WTC11 (cell line): ENCODE measurements around the gene TMCC2. TPM values are rescaled to one million over a fixed set of nuclear protein-coding genes. Genes with fewer than 3 reads are reported as not detected.

Experiments
- ATAC-seq: fragments of 200-7000 bp; cut with Tn5 transposase; 2 replicates; pipeline ENCODE4 v1.10.0; 2021; ENCODE audit warnings: mild to moderate bottlenecking, moderate library complexity
- CTCF ChIA-PET: fragments of 300-600 bp; sonication (Branson Sonifier 250); formaldehyde crosslinking; loops from one replicate; lab custom pipeline; 2021; ENCODE audit warnings: antibody characterized with exemption; lab: Charles Lee
- POLR2A ChIA-PET: fragments of 350-600 bp; sonication (Branson Sonifier 250); formaldehyde crosslinking; loops from one replicate; lab custom pipeline; 2021; ENCODE audit warnings: antibody characterized with exemption; lab: Charles Lee
- DNase-seq: peaks from one replicate; pipeline ENCODE4 v3.0.0; 2021; ENCODE audit warnings: low spot score
- H3K27ac Mint-ChIP-seq: 2 replicates; pipeline ENCODE4 v1.8.0; 2021; ENCODE audit warnings: mixed read lengths
- H3K27me3 Mint-ChIP-seq: 2 replicates; pipeline ENCODE4 v1.8.0; 2021; ENCODE audit warnings: low read depth, mild to moderate bottlenecking, moderate library complexity, mixed read lengths
- H3K36me3 Mint-ChIP-seq: 2 replicates; pipeline ENCODE4 v1.8.0; 2021; ENCODE audit warnings: mixed read lengths
- H3K4me1 Mint-ChIP-seq: 2 replicates; pipeline ENCODE4 v1.8.0; 2022; ENCODE audit warnings: mixed read lengths
- H3K4me3 Mint-ChIP-seq: 2 replicates; pipeline ENCODE4 v1.8.0; 2021; ENCODE audit warnings: mild to moderate bottlenecking, moderate library complexity, mixed read lengths
- H3K9me3 Mint-ChIP-seq: 2 replicates; pipeline ENCODE4 v1.8.0; 2021; ENCODE audit warnings: mixed read lengths
- GABPB1 ChIP-seq: sonication (generic); formaldehyde crosslinking; IDR thresholded peaks from 2 replicates; pipeline ENCODE4 v1.8.1; 2023; ENCODE audit warnings: mild to moderate bottlenecking, missing genetic modification reagents
- JAZF1 ChIP-seq: fragments of 250-450 bp; sonication (Bioruptor Pico); IDR thresholded peaks from 2 replicates; pipeline ENCODE4 v1.9.0; 2021; ENCODE audit warnings: moderate library complexity, mild to moderate bottlenecking, inconsistent platforms
- KAT7 ChIP-seq: sonication (generic); formaldehyde crosslinking; IDR thresholded peaks from 2 replicates; pipeline ENCODE4 v1.8.1; 2023; ENCODE audit warnings: missing genetic modification reagents, mild to moderate bottlenecking, borderline replicate concordance
- RORB ChIP-seq: fragments of 250-450 bp; sonication (Bioruptor Pico); IDR thresholded peaks from 2 replicates; pipeline ENCODE4 v1.9.0; 2021; ENCODE audit warnings: mild to moderate bottlenecking
- SMAD3 ChIP-seq: sonication (generic); formaldehyde crosslinking; IDR thresholded peaks from 2 replicates; pipeline ENCODE4 v1.8.0; 2022; ENCODE audit warnings: missing genetic modification reagents, mild to moderate bottlenecking, borderline replicate concordance
- ZNF121 ChIP-seq: sonication (generic); formaldehyde crosslinking; IDR thresholded peaks from 2 replicates; pipeline ENCODE4 v1.8.0; 2023; ENCODE audit warnings: missing genetic modification reagents
- ZNF138 ChIP-seq: sonication (generic); formaldehyde crosslinking; conservative IDR thresholded peaks from 2 replicates; pipeline ENCODE4 v1.8.1; 2022; ENCODE audit warnings: mild to moderate bottlenecking, moderate library complexity, missing genetic modification reagents
- ZNF219 ChIP-seq: sonication (generic); formaldehyde crosslinking; IDR thresholded peaks from 2 replicates; pipeline ENCODE4 v1.8.0; 2023; ENCODE audit warnings: missing genetic modification reagents, mild to moderate bottlenecking, borderline replicate concordance
- ZNF423 ChIP-seq: fragments of 250-450 bp; sonication (Bioruptor Pico); IDR thresholded peaks from 2 replicates; pipeline ENCODE4 v2.1.2; 2022; ENCODE audit warnings: mild to moderate bottlenecking, moderate library complexity
- total RNA-seq: library from RNA; stranded (reverse); gene quantifications from 3 replicates; pipeline ENCODE4 v1.2.3, GENCODE V29; 2021
- TF ChIP-seq, protein P1 (sequence below): sonication (generic); formaldehyde crosslinking; IDR thresholded peaks from 2 replicates; pipeline ENCODE4 v1.8.1; 2023; ENCODE audit warnings: mild to moderate bottlenecking, missing genetic modification reagents
- TF ChIP-seq, protein P2 (sequence below): sonication (generic); formaldehyde crosslinking; IDR thresholded peaks from 2 replicates; pipeline ENCODE4 v1.8.0; 2023; ENCODE audit warnings: missing genetic modification reagents
- TF ChIP-seq, protein P3 (sequence below): fragments of 250-450 bp; sonication (Bioruptor Pico); conservative IDR thresholded peaks from 2 replicates; pipeline ENCODE4 v1.9.0; 2021; ENCODE audit warnings: mild to moderate bottlenecking
- TF ChIP-seq, protein P4 (sequence below): fragments of 250-450 bp; sonication (Bioruptor Pico); IDR thresholded peaks from 2 replicates; pipeline ENCODE4 v1.9.0; 2021; ENCODE audit warnings: mild to moderate bottlenecking
- TF ChIP-seq, protein P5 (sequence below): fragments of 200-600 bp; IDR thresholded peaks from 2 replicates; pipeline ENCODE4 v1.8.0; 2022; ENCODE audit warnings: antibody characterized with exemption
- TF ChIP-seq, protein P6 (sequence below): sonication (generic); formaldehyde crosslinking; IDR thresholded peaks from 2 replicates; pipeline ENCODE4 v1.8.0; 2022; ENCODE audit warnings: missing genetic modification reagents
- TF ChIP-seq, protein P7 (sequence below): sonication (generic); formaldehyde crosslinking; IDR thresholded peaks from 2 replicates; pipeline ENCODE4 v1.8.0; 2022; ENCODE audit warnings: mild to moderate bottlenecking, missing genetic modification reagents

The TMCC2 gene
- total RNA-seq, 1 experiment from 2014 or later: 9.5 TPM

DNA sequence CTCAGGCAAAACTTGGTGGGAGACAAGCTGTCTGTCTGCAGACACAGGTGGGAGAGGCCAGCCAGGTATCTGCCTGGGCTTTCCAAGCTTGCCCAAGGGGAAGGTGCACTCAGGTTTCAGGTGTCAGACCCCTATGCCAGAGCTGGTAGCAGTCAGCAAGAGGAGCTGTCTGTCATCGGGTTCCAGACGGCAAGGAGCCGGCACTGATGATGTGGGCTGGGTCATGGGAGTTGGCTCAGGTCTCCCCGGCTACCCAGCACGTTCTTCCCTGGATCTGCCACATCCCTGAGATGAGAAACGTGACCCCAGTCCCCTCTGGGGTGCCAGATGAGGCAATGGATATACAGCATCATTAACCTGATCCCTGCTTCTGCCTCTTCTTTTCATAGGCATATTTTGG lies 23.0 kb downstream of the TMCC2 start (continued):
- TF ChIP-seq, protein P1, sequence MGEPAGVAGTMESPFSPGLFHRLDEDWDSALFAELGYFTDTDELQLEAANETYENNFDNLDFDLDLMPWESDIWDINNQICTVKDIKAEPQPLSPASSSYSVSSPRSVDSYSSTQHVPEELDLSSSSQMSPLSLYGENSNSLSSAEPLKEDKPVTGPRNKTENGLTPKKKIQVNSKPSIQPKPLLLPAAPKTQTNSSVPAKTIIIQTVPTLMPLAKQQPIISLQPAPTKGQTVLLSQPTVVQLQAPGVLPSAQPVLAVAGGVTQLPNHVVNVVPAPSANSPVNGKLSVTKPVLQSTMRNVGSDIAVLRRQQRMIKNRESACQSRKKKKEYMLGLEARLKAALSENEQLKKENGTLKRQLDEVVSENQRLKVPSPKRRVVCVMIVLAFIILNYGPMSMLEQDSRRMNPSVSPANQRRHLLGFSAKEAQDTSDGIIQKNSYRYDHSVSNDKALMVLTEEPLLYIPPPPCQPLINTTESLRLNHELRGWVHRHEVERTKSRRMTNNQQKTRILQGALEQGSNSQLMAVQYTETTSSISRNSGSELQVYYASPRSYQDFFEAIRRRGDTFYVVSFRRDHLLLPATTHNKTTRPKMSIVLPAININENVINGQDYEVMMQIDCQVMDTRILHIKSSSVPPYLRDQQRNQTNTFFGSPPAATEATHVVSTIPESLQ (CRISPR knock-in tag): no peak
- TF ChIP-seq, protein P2, sequence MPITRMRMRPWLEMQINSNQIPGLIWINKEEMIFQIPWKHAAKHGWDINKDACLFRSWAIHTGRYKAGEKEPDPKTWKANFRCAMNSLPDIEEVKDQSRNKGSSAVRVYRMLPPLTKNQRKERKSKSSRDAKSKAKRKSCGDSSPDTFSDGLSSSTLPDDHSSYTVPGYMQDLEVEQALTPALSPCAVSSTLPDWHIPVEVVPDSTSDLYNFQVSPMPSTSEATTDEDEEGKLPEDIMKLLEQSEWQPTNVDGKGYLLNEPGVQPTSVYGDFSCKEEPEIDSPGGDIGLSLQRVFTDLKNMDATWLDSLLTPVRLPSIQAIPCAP: no peak

DNA sequence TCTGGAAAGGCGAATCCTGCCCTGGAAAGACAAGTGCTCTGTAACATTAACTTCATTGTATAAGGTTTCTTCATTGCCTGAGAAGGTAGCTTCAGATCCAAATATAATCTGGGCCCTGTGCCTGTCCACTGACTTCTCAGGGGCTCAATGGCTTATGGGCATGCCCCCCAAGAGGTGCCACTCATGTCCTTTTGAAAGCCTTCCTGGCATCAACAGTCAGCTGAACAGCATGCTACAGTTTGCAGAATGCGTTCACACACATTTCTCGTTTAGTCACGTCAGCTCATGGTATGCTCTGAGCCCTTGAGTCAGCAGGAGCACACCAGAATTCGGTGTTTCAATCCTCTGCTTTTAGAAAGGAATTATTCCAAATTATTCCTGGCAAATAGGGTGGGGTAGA lies 23.8 kb downstream of the TMCC2 start:
- no peak for TF ChIP-seq ZNF138 (CRISPR knock-in tag)
- TF ChIP-seq ZNF121 (CRISPR knock-in tag): no peak
- no peak for TF ChIP-seq JAZF1 (CRISPR knock-in tag)
- no peak for TF ChIP-seq KAT7 (CRISPR knock-in tag)
- no peak for TF ChIP-seq ZNF423 (CRISPR knock-in tag)
- no peak for TF ChIP-seq ZNF219 (CRISPR knock-in tag)
- TF ChIP-seq RORB: no peak
- TF ChIP-seq, protein P3, sequence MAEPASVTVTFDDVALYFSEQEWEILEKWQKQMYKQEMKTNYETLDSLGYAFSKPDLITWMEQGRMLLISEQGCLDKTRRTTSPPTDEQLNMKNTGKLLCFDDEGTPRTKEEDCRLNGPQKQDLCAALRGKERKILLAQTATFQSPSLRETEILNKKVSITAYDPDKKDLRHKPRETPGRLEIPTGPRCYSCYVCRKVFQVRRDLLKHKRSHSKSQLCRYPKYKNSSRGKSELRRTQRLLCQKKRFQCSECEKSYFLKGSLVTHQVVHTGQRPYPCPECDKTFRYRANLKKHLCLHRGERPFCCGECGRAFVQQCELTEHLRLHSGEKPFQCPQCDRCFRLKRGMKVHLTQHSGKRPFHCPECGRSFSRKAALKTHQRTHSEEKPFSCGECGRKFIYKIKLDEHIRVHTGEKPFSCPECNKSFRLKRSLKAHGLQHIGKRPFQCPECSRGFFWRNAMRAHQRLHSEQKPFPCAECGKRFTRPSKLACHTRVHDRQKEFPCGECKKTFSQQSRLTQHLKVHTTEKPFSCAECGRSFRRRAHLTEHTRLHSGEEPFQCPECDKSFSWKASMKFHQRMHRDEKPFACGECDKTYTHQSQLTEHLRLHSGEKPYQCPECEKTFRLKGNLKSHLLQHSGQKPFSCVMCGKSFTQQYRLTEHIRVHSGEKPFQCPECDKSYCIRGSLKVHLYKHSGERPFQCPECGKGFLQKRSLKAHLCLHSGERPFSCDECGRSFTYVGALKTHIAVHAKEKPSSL (CRISPR knock-in tag): no peak
- TF ChIP-seq, protein P4, sequence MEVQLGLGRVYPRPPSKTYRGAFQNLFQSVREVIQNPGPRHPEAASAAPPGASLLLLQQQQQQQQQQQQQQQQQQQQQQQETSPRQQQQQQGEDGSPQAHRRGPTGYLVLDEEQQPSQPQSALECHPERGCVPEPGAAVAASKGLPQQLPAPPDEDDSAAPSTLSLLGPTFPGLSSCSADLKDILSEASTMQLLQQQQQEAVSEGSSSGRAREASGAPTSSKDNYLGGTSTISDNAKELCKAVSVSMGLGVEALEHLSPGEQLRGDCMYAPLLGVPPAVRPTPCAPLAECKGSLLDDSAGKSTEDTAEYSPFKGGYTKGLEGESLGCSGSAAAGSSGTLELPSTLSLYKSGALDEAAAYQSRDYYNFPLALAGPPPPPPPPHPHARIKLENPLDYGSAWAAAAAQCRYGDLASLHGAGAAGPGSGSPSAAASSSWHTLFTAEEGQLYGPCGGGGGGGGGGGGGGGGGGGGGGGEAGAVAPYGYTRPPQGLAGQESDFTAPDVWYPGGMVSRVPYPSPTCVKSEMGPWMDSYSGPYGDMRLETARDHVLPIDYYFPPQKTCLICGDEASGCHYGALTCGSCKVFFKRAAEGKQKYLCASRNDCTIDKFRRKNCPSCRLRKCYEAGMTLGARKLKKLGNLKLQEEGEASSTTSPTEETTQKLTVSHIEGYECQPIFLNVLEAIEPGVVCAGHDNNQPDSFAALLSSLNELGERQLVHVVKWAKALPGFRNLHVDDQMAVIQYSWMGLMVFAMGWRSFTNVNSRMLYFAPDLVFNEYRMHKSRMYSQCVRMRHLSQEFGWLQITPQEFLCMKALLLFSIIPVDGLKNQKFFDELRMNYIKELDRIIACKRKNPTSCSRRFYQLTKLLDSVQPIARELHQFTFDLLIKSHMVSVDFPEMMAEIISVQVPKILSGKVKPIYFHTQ: no peak
- DNase-seq: no peak
- Mint-ChIP-seq H3K27me3 (no peaks in the 10 kb centered on the region), H3K9me3 (no peaks in the 10 kb centered on the region), H3K36me3 (no peaks in the 10 kb centered on the region), H3K4me3 (no peak overlapping the region), H3K27ac (peak overlapping the region; percentile 80; the same call in 1 of the 2 replicates), H3K4me1 (peaks cover 9% of the 10 kb centered on the region)
- POLR2A ChIA-PET: no interaction called here
- CTCF ChIA-PET: interaction anchor here (1.0 to 2.5 kb wide), 4 partner anchors 22 to 190 kb away, joined by 3 to 16 read pairs (median 6); no protein-coding TSS in a partner anchor
- no peak for ATAC-seq

DNA sequence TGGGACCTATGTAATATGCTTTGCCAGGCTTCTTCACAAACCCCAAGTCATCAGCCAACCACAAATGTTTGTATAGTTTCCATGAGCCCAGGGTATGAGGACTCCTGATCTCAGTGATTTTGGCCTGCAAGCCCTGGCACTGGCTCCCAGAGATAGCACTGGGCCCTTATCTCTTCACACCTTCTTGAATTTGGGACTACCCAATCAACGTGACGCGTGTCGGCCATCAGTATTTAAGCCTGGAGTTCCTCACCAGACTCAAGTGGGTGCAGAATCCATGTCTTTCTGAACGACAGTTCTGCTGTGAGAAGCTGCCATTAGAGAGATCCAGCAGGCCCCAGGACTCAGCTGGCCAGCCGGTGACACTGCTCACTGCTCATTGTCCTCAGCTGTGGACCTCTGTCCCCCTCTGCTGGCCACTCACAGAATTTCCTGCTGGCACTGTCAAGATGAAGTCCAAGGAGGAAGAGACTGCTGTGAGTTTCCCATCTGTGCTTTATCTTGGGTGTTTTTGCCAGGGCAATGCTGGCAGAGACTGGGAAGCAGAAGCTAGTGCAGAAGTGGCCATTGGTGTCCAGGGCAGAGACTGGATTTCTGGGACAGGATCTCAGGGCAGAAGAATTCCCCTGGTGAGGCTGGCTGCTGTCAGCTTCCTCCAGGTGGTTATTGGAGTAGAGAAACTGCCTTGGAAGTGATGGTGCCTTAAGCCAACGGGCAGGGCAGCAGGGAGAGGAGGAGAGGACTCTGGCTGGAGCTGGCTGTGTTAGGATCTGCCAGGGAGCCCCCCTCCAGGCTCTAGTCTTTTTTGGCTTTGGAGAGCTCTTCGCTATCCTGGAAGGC lies 28.4 kb downstream of the TMCC2 start:
- peak; percentile 93 for DNase-seq
- Mint-ChIP-seq H3K9me3 (no peaks in the 10 kb centered on the region), H3K4me3 (no peak overlapping the region), H3K27me3 (no peaks in the 10 kb centered on the region), H3K27ac (0 out of 2 replicates have a peak overlapping the region, but pooled peaks have one; percentile 83), H3K4me1 (peaks cover 17% of the 10 kb centered on the region), H3K36me3 (no peaks in the 10 kb centered on the region)
- ChIA-PET CTCF (interaction anchor here (0.5 to 6.7 kb wide), 55 partner anchors 9 to 424 kb away, joined by 3 to 166 read pairs (median 4); partner anchors contain the start of genes RBBP5, SLC45A3 and TMCC2), POLR2A (interaction anchor here (0.5 to 0.9 kb wide), 2 partner anchors 26 to 45 kb away, joined by 3 to 5 read pairs; no protein-coding TSS in a partner anchor)
- peak; percentile 90 for ATAC-seq
- TF ChIP-seq, protein P5, sequence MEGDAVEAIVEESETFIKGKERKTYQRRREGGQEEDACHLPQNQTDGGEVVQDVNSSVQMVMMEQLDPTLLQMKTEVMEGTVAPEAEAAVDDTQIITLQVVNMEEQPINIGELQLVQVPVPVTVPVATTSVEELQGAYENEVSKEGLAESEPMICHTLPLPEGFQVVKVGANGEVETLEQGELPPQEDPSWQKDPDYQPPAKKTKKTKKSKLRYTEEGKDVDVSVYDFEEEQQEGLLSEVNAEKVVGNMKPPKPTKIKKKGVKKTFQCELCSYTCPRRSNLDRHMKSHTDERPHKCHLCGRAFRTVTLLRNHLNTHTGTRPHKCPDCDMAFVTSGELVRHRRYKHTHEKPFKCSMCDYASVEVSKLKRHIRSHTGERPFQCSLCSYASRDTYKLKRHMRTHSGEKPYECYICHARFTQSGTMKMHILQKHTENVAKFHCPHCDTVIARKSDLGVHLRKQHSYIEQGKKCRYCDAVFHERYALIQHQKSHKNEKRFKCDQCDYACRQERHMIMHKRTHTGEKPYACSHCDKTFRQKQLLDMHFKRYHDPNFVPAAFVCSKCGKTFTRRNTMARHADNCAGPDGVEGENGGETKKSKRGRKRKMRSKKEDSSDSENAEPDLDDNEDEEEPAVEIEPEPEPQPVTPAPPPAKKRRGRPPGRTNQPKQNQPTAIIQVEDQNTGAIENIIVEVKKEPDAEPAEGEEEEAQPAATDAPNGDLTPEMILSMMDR: peak; percentile 98
- TF ChIP-seq, protein P6, sequence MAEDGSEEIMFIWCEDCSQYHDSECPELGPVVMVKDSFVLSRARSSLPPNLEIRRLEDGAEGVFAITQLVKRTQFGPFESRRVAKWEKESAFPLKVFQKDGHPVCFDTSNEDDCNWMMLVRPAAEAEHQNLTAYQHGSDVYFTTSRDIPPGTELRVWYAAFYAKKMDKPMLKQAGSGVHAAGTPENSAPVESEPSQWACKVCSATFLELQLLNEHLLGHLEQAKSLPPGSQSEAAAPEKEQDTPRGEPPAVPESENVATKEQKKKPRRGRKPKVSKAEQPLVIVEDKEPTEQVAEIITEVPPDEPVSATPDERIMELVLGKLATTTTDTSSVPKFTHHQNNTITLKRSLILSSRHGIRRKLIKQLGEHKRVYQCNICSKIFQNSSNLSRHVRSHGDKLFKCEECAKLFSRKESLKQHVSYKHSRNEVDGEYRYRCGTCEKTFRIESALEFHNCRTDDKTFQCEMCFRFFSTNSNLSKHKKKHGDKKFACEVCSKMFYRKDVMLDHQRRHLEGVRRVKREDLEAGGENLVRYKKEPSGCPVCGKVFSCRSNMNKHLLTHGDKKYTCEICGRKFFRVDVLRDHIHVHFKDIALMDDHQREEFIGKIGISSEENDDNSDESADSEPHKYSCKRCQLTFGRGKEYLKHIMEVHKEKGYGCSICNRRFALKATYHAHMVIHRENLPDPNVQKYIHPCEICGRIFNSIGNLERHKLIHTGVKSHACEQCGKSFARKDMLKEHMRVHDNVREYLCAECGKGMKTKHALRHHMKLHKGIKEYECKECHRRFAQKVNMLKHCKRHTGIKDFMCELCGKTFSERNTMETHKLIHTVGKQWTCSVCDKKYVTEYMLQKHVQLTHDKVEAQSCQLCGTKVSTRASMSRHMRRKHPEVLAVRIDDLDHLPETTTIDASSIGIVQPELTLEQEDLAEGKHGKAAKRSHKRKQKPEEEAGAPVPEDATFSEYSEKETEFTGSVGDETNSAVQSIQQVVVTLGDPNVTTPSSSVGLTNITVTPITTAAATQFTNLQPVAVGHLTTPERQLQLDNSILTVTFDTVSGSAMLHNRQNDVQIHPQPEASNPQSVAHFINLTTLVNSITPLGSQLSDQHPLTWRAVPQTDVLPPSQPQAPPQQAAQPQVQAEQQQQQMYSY (CRISPR knock-in tag): no peak
- TF ChIP-seq GABPB1 (CRISPR knock-in tag): no peak
- TF ChIP-seq SMAD3 (CRISPR knock-in tag): no peak
- TF ChIP-seq, protein P7, sequence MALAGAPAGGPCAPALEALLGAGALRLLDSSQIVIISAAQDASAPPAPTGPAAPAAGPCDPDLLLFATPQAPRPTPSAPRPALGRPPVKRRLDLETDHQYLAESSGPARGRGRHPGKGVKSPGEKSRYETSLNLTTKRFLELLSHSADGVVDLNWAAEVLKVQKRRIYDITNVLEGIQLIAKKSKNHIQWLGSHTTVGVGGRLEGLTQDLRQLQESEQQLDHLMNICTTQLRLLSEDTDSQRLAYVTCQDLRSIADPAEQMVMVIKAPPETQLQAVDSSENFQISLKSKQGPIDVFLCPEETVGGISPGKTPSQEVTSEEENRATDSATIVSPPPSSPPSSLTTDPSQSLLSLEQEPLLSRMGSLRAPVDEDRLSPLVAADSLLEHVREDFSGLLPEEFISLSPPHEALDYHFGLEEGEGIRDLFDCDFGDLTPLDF: no peak
